Measurements from ENCODE around the gene PSMG3.

PSMG3 gene

GRCh38 chr7:1580422-1581030 lies 10.7 kb upstream of the PSMG3 start:
- Histone ChIP-seq H3K27ac (ENCODE audit: low read depth, low read length, poor library complexity, severe bottlenecking) (no peak overlapping the region), H3K4me2 (ENCODE audit: low read length) (no peak overlapping the region), H3K4me3 (ENCODE audit: low read depth, low read length, poor library complexity, severe bottlenecking) (no peak overlapping the region), H2AFZ (ENCODE audit: low read length) (no peak overlapping the region), H3K79me2 (ENCODE audit: insufficient read depth, low read length) (no peaks in the 10 kb centered on the region), H3K9me3 (ENCODE audit: low read length) (no peaks in the 10 kb centered on the region), H3K9ac (ENCODE audit: low read length) (no peak overlapping the region), H3K27me3 (ENCODE audit: insufficient read depth, low read length) (0 out of 2 replicates have a peak, but pooled peaks cover 4% of the 10 kb centered on the region), H3K36me3 (ENCODE audit: insufficient read depth, low read length) (no peaks in the 10 kb centered on the region), H3K4me1 (ENCODE audit: insufficient read depth, low read length, severe bottlenecking) (no peaks in the 10 kb centered on the region), H4K20me1 (ENCODE audit: insufficient read depth, low read length) (no peaks in the 10 kb centered on the region), H3F3A (ENCODE audit: insufficient read depth, low read length) (no peaks in the 10 kb centered on the region), H3K9me2 (ENCODE audit: low read depth, low read length) (no peaks in the 10 kb centered on the region)
- TF ChIP-seq CTCF (IDR thresholded peaks at IDR 0.05; ENCODE audit: low read length) (no peak), EZH2 (IDR thresholded peaks at IDR 0.05; ENCODE audit: borderline replicate concordance, low read length) (no peak)

- Histone ChIP-seq H3K4me2 (ENCODE audit: low read length) (no peak overlapping the region), H2AFZ (ENCODE audit: low read length) (no peak overlapping the region)
- no peak for TF ChIP-seq EZH2 (IDR thresholded peaks at IDR 0.05; ENCODE audit: borderline replicate concordance, low read length)
- TF ChIP-seq CTCF (IDR thresholded peaks at IDR 0.05; ENCODE audit: low read length) = peak; percentile 82
These were observed 9.9 kb upstream of the PSMG3 start for GRCh38 chr7:1579481-1580421.

GRCh38 chr7:1578513-1578912 lies 8.7 kb upstream of the PSMG3 start:
- H3K27me3 ChIP-seq (ENCODE audit: insufficient read depth, low read length) = no peaks in the 10 kb centered on the region
- no peaks in the 10 kb centered on the region for H3K9me2 ChIP-seq (ENCODE audit: low read depth, low read length)
- no peak overlapping the region for H3K4me3 ChIP-seq (ENCODE audit: low read depth, low read length, poor library complexity, severe bottlenecking)
- no peaks in the 10 kb centered on the region for H3K36me3 ChIP-seq (ENCODE audit: insufficient read depth, low read length)
- no peaks in the 10 kb centered on the region for H3F3A ChIP-seq (ENCODE audit: insufficient read depth, low read length)
- no peak overlapping the region for H3K9ac ChIP-seq (ENCODE audit: low read length)
- H3K27ac ChIP-seq (ENCODE audit: low read depth, low read length, poor library complexity, severe bottlenecking) = no peak overlapping the region
- H4K20me1 ChIP-seq (ENCODE audit: insufficient read depth, low read length) = no peaks in the 10 kb centered on the region
- H3K4me2 ChIP-seq (ENCODE audit: low read length) = no peak overlapping the region
- no peaks in the 10 kb centered on the region for H3K4me1 ChIP-seq (ENCODE audit: insufficient read depth, low read length, severe bottlenecking)
- H3K9me3 ChIP-seq (ENCODE audit: low read length) = no peaks in the 10 kb centered on the region
- TF ChIP-seq EZH2 (IDR thresholded peaks at IDR 0.05; ENCODE audit: borderline replicate concordance, low read length) (no peak), CTCF (IDR thresholded peaks at IDR 0.05; ENCODE audit: low read length) (no peak)
- H3K79me2 ChIP-seq (ENCODE audit: insufficient read depth, low read length) = no peaks in the 10 kb centered on the region
- H2AFZ ChIP-seq (ENCODE audit: low read length) = no peak overlapping the region

More at GRCh38 chr7:1579481-1580421, 9.9 kb upstream of the PSMG3 start:
- Histone ChIP-seq H4K20me1 (ENCODE audit: insufficient read depth, low read length) (no peaks in the 10 kb centered on the region), H3K27ac (ENCODE audit: low read depth, low read length, poor library complexity, severe bottlenecking) (no peak overlapping the region), H3K9me2 (ENCODE audit: low read depth, low read length) (no peaks in the 10 kb centered on the region), H3K4me1 (ENCODE audit: insufficient read depth, low read length, severe bottlenecking) (no peaks in the 10 kb centered on the region), H3K9ac (ENCODE audit: low read length) (no peak overlapping the region), H3K27me3 (ENCODE audit: insufficient read depth, low read length) (0 out of 2 replicates have a peak, but pooled peaks cover under 1% of the 10 kb centered on the region), H3K4me3 (ENCODE audit: low read depth, low read length, poor library complexity, severe bottlenecking) (no peak overlapping the region), H3K79me2 (ENCODE audit: insufficient read depth, low read length) (no peaks in the 10 kb centered on the region), H3K9me3 (ENCODE audit: low read length) (no peaks in the 10 kb centered on the region), H3K36me3 (ENCODE audit: insufficient read depth, low read length) (no peaks in the 10 kb centered on the region), H3F3A (ENCODE audit: insufficient read depth, low read length) (no peaks in the 10 kb centered on the region)

All from OCI-LY1 (cell line).